Activated CD4-positive, CD25-positive, alpha-beta regulatory T cell treated with anti-CD3 and anti-CD28 coated beads, Interleukin-2, amount 50 U/mL, for 72 hours (primary cell): ENCODE results near the gene MPO.
A peak's percentile ranks its signal among the peaks of the same experiment; 100 is the strongest.

ENCODE experiments used
- DNase-seq: peaks from one replicate; pipeline ENCODE4 v3.0.0; 2021

The MPO gene

DNA sequence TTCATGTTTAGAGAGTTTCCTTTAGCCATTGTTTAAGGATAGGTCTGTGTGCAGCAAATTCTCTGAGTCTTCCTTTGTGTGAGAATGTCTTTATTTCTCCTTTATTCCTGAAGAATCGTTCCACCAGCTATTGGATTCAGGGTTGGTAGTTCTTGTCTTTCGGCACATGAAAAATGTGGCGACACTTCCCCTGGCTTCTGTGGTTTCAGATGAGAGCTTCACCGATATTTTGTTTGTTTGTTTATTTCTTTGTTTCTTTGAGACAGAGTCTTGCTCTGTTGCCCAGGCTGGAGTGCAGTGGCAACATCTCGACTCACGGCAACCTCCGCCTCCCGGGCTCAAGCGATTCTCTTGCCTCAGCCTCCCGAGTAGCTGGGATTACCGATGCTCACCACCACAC is 18.6 kb downstream of the MPO start:
- DNase-seq: no peak

DNA sequence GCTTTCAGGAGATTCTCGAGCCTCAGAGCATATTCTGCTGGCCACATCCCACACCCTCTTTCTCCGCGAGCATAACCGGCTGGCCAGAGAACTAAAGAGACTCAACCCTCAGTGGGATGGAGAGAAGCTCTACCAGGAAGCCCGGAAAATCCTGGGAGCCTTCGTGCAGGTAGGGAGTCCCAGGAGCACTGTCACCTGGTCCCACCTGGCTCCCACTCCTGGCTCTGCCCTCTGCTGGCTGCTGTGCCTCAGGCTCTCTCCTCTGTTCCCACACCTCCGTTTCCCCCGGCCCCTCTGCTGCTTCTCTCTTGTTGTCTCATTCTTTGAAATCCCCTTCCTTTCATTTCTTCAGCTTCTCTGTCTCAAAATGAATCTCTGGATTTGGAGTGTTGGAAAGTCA is 25.9 kb downstream of the MPO start:
- DNase-seq: no peak

DNA sequence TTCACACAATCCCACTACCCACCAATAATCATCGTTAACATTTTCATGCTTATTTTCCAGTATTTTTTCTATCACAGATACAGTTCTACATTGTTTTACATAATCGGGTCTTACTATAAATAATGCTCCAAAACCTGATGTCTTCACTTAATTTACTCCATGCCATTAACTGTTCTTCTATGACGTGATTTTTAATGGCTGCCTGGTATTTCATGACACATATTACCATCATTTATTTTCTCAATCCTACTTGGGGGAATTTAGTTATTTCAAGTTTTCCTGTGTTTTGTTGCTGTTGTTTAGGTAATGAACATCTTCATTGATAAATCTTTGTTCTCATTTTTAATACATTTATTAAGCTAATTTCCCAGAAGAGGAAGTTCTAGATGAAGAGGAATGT is 27.7 kb downstream of the MPO start:
- DNase-seq: no peak

DNA sequence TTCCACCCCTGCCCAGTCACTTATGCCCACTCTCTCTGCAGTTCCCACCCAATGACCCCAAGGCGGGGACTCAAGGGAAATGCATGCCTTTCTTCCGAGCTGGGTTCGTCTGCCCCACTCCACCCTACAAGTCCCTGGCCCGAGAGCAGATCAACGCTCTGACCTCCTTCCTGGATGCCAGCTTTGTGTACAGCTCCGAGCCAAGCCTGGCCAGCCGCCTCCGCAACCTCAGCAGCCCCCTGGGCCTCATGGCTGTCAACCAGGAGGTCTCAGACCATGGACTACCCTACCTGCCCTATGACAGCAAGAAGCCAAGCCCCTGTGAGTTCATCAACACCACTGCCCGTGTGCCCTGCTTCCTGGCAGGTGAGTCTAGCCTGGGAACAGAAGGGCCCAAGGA is 28.6 kb downstream of the MPO start:
- DNase-seq: no peak

DNA sequence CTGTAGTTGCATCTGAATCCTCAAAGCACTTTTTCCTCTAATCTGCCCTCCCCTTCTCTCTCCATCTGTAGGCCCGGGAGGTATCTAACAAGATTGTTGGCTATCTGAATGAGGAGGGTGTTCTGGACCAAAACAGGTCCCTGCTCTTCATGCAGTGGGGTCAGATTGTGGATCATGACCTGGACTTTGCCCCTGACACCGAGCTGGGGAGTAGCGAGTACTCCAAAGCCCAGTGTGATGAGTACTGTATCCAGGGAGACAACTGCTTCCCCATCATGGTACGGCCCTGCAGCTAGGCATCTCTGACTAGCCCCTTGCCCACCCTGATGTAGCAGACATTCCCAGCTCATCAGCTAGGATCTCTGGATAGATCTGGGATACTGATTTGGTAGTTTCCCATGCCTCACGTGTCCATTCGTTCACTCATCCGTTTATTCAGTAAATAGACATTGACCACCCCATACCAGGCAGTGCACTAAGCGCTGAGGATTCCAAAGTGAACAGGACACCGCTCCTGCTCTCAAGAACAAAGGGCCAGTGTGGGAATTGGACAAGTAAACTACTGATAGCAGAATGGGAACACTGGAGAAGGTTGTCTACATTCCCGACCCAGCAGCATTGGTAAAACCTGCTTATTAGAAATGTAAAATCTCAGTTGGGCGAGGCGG is 30.3 kb downstream of the MPO start:
- no peak for DNase-seq

DNA sequence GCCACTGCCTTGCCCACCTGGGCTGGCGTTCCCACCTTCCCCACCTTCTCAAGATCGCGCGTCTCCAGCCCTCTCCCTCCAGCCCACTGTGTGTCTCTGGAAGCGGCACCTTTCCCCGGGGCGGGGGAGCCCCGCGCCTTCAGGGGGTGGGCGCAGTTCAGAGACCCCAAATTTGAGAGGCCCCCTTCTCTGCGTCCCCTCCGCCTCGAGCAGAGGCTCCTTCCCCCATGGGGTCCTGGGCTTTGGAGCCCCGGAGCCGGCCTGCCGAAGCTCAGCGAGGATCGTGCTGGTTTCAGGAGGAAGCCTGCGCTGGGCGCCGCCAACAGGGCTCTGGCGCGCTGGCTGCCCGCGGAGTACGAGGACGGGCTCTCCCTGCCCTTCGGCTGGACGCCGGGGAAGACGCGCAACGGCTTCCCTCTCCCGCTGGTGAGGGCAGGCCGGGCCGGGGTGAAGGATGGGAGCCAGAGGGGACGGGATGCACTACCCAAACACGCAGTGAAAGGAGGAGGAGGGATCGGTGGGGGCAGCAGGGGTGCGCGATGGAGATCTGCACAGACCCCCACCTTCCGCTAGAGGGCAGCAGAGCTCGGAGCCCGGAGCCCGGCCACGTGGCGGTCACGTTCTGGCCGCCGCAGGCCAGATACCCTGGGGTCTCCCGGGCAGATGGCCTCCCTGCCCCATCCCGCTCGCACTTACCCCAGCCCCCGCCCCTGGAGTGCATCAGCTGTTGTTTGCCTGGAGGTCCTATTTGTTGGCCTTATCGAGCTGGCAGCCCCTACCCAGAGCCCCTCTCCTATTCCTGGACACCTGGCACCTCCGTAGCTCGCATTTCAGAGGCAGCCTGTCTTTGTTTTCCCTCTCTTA is 31.2 kb downstream of the MPO start:
- DNase-seq: peak; percentile 83

DNA sequence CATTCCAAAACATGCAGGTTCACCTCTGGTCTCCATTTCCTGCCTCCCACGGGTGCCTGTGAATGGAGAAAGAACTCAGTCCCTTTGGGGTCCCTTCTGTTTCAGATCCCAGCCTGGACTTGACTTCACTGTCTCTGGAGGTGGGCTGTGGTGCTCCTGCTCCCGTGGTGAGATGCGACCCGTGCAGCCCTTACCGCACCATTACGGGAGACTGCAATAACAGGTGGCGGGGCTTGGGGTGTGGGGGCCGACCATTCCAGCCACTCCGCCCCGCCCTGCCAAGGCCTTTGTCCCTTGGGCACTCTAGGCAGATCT is 31.8 kb downstream of the MPO start:
- no peak for DNase-seq

DNA sequence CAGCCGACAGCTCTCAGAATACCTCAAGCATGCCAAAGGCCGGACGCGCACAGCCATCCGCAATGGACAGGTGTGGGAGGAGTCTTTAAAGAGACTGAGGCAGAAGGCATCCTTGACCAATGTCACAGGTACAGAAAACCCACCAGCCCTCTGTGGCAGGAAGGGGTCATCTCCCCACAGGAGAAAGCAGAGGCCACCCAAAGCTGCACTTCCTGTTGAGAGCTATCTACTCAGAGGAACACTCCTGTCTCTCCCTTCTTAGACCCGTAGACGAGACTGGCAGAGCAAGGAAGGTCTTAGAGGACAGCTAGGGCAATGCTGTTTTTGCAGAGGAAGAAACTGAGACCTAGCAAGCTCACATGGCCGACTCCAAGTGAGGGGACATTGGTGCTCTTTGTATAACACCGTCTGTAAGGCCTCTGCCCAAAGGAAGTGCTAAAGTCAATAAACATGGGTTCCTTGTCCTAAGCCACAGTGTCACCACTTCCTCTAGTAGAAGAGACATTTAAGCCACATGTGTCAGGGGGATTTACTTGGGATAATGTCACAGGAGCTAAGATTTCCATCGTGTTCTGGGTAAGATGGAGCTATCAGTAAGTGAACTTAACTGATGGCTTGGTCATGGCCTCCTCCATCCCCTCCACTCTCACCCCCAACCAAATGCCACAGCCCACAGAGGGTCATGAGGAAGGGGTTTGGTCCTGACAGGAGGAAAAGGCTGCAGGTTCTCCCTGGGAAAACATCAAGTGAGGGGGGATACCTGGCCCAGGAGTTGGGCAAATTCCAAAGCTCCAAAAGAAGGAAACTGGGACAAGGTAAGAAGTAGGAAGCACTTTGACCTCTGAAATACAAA is 33.0 kb downstream of the MPO start:
- DNase-seq: no peak

DNA sequence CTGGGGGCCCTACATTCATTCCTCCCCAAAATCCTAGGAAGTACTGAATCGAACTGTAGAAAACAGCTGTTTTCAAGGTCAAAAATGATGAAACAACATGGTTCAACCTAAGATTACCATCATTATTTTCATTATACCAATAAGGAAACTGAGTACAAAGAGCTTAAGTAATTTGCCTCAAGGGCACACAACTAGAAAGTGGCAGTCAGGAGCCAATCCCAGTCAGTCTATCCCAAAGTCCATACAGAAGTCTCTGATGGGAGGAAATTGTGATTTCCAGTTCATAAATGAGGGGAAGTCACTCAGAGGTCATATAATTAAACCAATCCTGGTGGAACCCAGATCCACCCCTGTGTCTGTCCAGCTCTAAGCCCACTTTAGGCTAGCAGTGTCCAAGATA is 34.0 kb downstream of the MPO start:
- no peak for DNase-seq

DNA sequence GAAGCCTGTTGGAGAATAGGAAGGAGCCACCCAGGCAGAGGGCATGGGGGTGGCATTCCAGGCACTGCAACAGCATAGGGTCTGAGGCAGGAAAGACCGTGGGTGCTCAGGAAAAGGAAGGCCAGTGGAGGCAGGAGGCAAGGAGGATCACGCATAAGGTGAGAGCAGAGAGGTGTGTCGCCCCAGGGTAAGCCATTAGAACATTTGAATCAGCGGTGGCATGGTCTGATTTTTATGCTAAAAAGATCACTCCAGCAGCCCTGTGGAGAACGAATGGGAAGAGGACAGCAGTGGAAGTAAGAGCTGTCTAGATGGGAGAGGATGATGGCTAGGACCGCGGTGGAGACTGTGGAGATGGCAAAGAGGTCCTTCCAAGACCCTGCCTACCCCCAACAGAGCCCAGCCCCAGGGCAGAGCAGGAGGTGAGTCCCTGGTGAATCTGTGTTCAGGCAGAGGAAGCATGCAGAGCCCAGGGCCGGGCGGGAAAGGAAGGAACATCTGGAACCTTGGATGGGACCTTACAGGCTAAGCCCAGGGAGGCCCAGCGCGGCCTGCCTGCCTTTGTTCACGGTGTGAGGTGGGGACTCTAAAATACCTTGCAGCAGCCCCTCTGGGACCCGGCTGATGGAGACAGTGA is 34.5 kb downstream of the MPO start:
- DNase-seq: no peak

DNA sequence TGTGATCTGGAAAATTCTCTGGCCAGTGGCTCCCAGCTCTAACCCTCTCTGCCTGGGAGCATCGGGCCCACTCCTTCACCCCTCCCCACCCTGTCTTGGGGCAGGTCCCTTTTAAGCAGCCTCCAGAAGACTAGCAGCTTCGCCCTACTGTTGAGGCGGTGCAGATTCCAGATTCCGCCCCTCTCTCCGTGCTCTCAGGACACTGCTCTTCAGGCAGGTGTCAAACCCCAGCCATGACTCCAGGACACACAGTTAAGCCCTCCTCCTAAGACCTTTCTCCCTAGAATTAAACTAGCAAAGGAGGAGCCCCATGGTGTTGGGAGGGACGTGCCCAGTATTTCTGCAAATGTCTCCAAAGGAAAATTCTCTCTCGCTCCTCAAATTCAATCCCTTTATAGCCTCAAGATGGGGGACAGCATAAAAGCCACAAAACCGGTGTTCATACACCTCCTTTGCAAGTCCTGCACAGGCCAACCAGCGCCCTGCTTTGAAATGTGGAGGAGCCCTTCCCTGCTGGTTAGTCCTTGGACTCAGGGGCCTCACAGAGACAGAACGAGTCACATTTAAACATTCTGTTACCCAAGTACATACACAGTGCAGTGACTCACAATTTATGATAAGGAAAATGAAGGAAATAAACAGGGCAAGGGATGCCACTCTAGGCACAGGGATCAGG is 35.2 kb downstream of the MPO start:
- no peak for DNase-seq

DNA sequence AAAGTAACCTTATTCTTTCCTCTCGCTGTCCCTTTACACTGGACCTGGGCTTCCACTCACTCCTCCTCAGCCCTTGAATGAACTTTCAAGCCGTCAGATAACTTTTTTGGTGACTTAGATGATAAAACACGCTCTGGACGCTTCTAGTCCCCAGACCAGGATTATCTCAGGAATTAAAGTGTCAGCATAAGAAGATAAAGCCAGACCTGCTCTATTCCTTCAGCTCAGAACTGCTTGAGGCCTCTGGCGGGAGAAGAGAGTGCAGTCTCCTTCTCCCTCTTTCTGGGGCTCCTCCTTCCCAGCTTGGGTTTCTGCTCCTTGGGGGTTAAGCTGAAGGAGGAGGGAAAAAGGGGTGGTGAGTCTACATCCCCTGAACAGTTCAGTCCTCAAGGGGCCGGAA is 35.8 kb downstream of the MPO start:
- DNase-seq: no peak

DNA sequence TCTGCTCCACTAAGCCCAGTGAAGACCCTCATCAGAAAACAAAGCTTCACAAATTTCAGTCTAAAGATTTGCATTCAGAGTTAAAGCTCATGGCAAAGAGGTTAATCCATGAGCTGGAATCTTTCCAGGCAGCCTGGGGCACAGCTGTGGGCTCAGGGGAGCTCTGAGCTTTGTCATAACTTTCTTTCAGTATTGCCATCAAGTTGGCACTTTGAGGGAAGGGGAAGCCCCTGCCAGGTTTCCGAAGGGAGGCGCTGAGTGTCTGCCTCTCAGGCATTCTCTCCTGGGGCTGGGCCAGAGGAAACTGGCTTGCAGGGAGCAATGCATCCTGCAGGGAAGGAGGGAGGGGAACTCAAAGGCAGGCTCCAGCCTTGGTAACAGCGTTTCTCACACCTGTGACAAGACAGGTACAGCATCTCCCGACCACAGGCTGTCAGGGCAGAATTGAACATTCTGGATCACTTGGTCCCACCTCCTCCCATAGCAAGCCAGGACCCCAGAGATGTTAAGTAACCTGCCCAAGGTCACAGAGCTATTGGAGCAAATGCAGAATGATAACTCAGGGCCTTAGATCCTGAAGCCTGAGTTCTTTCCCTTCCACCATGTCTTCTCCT is 38.5 kb downstream of the MPO start:
- no peak for DNase-seq

DNA sequence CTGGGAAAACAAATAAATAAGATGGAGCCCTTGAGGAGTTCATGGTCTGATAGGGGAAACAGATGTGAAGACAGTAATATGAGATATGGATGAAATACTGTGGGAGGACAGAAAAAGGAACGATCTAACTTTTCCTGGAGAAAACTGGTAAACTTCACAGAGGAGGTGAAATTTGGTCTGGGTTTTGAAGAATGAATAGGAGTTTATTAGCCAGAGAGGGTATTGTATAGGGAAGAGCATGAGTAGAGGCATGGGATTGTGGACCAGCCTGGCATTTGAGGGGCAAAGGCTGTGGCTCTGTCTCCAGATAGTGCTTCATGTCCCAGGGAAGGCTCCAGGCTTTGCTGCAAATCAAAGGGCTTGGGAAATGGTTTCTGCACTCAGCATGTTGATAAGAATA is 40.7 kb downstream of the MPO start:
- DNase-seq: no peak

DNA sequence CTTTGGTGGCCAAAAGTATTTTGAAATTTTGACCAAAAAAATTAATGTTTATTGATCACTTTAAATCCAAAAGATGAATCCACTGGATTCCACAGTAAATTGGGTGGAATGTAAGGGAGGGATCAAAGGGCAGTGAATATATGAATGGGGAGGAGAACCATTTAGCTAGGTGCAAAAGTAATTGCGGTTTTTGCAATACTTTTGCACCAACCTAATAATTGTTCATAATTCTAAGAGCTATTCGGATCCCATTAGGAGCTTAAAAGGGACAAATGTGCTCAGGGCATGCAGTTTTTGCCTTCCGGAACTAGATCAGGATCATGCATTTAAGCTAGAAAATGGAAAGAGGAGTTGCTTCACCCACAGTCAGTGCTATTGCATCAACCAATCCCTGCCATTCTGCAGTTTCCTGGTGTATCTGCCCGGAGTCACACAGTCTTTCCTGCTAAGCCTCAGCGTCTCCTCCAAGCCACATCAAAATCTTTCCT is 42.5 kb downstream of the MPO start, which contains the start of gene LPO:
Gene LPO, plus strand, starts transcription at position 438 of the 488 bp plus-strand sequence. CDS start 4,396 bp downstream, outside the sequence.
- no peak for DNase-seq

DNA sequence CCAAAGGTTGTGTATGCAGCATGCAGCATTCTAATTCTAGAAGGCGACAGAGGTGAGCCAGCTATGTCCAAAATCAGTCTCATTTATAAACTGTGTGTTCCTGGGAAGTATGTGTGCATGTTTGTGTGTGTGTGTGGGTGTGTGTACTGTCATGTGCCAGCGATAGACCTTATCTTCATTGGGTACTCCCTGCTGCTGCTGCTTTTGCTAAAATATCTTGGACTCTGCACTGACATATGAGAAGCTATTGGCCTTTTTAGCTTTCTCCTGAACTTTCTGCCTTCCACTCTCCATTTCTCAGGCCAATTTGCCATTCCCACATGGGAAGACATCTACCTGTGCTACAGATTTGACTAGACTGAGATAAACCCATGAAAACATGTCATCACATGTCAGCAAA is 44.3 kb downstream of the MPO start:
- no peak for DNase-seq

DNA sequence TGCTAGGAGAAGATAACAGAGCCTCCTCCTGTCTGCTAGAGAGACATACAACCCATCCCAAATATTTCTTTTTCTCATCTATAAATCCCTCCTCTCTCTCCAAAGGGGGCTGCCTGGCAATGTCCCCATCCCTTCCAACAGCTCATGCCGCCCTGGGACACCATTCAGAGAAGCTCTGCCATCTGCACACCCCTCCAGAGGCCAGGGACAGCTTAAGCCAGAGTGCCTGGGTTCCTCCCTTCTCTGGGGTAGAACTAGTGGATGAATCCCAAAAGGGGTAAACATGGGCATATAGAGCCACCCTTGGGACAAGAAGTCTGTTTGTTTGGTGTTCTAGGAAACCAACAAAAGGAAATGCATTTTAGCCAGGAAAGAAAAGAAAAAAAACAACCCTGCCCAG is 44.9 kb downstream of the MPO start:
- DNase-seq: no peak

DNA sequence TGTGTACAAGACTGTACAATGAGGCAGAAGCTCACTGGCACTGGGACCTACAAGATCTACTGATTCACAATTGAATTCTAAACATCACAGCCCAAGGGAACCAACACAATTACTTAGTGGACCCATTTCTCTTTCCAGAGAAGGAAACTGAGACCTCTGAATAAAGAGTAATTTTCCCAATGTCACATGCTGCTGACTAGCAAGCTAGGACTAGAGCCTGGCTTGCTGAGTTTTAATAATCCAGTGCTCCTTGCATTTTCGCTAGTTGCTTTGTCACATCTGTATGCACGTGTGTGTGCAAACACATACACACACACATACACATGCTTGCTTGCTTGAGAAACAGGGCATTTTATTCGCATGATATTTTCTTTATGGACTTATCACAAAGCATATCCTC is 46.2 kb downstream of the MPO start:
- DNase-seq: no peak

DNA sequence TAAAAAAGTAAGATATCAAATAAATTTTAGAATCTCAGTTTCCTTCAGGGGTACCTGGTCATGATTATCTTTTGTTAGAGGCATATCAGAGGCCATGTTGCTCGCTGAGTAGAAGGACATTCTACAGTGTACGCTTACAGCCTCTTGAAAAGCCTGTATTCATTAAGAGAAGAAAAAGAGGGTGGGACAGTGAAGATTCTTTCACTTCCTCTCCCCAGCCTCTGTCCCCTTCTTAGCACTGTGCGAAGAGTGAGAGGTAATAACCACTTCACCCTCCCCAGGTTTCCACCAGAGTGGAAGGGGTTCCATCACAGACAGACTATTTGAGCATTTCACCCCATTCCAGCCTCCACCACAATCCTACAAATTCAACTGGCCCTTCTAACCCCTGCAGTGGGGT is 47.2 kb downstream of the MPO start:
- DNase-seq: no peak

DNA sequence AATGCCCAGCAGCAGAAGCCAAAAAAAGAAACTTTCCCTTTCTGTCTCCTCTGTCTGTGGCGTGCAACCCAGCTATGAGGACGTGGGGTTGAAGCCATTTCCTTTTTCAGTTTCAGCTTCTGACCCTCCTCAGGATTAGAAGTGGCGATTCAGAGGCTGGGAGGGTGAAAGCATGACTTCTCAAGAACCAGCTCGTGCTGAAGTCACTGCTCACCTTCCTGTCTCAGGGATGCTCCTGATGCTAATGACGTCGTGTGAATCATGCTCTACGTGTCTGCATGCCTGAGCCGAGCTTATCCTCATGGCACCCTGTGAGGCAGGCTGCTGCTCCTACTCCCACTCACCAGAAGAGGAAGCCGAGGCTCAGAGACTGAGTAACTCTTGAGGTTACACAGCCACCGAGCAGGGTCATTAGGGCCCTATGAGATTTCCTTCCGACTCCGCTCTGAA is 48.0 kb downstream of the MPO start:
- no peak for DNase-seq

DNA sequence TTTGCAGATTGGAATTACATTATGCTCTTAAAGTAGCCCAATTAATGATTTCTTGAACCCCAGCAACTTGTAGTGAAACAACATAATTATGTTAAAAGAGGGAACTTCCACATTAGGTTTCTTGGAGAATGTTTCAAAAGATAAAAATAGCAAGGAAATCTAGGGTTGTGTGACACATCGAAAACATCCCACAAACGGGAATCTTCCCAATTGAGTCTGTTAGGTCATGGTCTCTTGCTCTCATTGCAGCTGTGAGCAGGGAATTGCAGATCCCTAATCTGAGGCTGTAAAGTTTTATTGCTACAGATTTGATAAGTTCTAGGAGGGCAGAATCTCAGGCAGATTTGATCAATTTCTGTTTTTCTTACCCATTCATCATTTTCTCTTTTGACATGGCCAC is 49.1 kb downstream of the MPO start:
- no peak for DNase-seq

DNA sequence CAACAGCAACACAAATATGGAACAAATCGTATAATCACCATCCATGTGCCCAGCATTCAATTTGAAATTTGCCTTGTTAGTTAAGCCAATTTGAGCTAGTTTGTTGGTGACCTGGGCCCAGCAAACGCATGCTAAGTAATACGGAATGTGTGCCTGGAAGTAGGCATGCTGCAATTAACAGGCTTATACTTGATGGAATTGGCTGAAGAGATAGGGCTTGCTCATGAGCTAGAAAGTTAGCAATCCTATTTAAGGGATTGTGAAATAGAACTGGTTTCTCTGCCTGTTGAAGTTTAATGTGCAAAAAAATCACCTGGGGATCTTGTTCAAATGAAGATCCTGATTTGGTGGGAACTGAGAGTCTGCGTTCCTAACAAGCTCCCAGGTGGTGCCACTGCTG is 50.9 kb downstream of the MPO start:
- no peak for DNase-seq
